Erythroblast (primary cell): ENCODE results near the gene INTS7.

Source experiments
- GATA1 ChIP-seq: IDR thresholded peaks from 2 replicates; pipeline ENCODE4 v1.6.1; 2011; ENCODE audit warnings: low read depth, mild to moderate bottlenecking, control low read depth, low read length, moderate library complexity
- POLR2A ChIP-seq: IDR thresholded peaks from 2 replicates; pipeline ENCODE4 v1.6.1; 2011; ENCODE audit warnings: mild to moderate bottlenecking, low read length

DNA sequence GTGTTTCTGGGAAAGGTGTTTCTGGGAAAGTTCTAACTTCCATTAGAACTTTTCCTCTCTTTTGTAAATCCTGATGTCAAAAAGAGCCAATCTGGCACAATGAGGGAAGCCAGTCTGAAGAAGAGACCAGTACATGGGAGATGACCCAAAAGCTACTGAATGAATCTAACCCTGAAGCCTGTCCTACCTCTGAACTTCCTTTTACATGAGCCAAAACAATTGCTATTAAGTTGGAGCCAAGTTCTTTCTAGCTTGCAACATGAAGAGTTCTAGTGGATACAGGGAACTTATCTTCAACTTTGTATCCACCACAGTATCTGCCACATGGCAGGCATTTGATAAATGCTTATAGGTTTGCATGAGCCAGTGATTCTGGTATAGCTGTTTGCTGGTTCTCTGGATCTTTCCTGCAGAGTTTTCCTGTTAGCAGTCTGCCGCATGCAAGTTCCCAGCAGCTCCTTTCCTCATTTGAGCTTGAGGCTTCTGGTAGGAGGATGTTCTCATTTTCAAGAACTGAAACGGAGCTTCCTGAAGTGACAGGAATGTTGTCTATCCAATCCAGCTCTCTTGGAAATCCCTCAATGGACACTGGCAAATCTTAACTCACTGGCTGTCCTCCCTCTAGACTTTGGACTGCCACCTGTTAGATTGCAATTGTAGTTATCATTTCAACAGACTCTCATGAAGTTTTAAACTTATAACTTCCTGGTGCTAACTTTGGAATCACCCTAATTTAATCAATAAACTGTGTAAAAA, 131.7 kb downstream of the INTS7 start:
- TF ChIP-seq POLR2A (no peak), GATA1 (no peak)
